T47D (cell line): ENCODE data around the gene OR4N5.
"Not testable (repeated sequence)": the region's sequence is repeated elsewhere in the genome, so short reads cannot be mapped to it uniquely, and the experiment has no call there.

Experiments
- DNase-seq, 2 experiments: peaks; one replicate each; pipeline versions ENCODE4 v3.0.0 to v3.0.0-alpha.2; 2011 to 2012; ENCODE audit warnings: low read depth in 1 of 2, low spot score in 1 of 2
- JUND ChIP-seq: IDR thresholded peaks from 2 replicates; pipeline ENCODE4 v1.6.1; 2012; ENCODE audit warnings: low read depth
- in situ Hi-C: cut with HindIII; loops from 2 replicates; pipeline ENCODE4 v1.10.0; 2016; ENCODE audit warnings: low sequenced_read_pairs, low pct_unique_long_range_greater_than_20kb

Gene OR4N5

DNA sequence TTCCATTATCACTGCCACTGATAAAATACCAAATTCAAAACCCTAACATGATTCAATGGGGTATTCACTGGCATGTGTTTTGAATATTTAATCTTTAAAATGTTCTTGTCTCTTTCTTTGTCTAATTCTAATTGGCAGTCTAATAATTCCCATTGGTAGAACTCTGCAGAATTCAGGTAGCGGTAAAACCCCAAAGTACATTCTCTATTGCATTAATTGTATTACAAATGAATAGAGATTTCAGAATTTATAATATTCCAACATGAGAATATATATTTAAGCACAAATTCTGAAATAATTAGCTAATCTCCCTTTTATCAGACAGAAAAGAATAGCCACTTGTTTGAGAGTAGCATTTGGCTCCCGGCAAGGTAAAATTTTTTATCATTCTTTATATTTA, at the start of gene OR4N5:
Gene OR4N5 (plus strand): TSS at position 301 of the 400 bp plus-strand sequence. CDS start 4,916 bp downstream, outside the sequence.
- in situ Hi-C loops, result no loop called here
- no peak for TF ChIP-seq JUND
- DNase-seq, result no peak

DNA sequence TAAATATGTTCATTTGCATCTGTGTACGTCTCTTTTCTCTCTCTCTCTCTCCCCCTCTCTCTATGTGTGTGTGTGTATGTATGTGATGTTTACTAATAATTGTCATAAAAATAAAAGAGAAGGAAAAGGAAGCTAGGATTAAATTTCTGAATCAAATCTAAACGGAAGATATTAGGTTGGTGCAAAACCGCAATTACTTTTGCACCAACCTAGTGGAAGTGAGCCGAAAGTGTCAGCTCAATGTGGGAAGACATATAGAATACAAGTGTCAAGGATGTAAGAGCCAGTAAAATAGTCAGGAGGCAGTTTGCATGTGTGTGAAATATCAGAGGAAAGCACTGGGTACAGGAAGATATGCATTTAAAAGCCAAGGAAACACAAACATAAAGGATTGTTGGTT, 46.6 kb upstream of the OR4N5 start:
- DNase-seq, result no peak
- in situ Hi-C loops, result no loop called here
- TF ChIP-seq JUND, result no peak

DNA sequence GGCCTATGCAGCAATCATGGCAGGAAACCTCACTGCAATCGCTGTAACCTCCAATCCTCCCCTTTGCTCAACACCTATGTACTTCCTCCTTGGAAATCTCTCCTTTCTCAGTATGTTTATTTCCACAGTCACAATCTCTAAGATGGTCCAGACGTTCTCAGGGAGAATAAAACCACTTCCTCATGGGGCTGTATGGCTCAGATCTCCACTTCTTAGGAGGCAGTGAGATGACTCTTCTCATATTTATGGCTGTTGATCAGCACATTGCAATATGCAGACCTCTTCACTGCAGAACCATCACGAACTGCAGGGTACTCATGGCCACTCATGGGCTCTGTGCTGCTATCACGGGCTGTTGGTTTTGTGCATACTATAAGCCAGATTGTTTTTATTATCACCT, 45.2 kb upstream of the OR4N5 start:
- in situ Hi-C loops, result no loop called here
- TF ChIP-seq JUND, result no peak
- no peak for DNase-seq

DNA sequence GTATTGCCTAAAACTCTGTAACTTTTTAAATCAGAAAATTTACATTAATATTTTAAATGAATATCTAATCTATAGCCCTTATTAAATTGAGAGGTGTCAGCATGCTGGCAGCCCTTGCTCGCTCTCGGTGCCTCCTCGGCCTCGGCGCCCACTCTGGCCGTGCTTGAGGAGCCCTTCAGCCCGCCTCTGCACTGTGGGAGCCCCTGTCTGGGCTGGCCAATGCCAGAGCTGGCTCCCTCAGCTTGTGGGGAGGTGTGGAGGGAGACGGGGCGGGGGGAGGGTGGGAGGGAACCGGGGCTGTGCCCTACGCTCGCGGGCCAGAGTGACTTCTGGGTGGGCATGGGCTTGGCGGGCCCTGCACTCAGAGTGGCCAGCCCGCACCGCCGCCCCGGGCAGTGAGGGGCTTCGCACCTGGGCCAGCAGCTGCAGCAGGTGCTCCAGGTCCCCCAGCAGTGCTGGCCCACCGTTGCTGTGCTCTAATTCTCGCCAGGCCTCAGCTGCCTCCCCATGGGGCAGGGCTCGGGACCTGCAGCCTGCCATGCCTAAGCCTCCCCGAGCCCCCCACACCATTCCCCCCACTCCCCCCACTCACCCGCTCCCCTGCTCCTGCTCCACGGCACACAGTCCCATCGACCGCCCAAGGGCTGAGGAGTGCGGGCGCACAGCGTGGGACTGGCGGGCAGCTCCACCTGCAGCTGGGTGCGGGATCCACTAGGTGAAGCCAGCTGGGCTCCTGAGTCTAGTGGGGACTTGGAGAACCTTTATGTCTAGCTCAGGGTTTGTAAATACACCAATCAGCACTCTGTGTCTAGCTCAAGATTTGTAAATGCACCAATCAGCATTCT, 39.5 kb upstream of the OR4N5 start:
- in situ Hi-C loops, DNase-seq: not testable (repeated sequence)

GRCh38 chr14:20110438-20110837, 28.2 kb upstream of the OR4N5 start, which contains the start of gene OR4K17:
Gene OR4K17 (plus strand): TSS chr14:20110739. CDS start chr14:20117500, 6,761 bp downstream.
- in situ Hi-C loops, result no loop called here
- no peak for TF ChIP-seq JUND
- no peak for DNase-seq

GRCh38 chr14:20112321-20112720, 26.3 kb upstream of the OR4N5 start:
- DNase-seq, result no peak
- no peak for TF ChIP-seq JUND
- in situ Hi-C loops, result no loop called here

GRCh38 chr14:20116748-20117147, 21.9 kb upstream of the OR4N5 start:
- in situ Hi-C loops, result no loop called here
- no peak for TF ChIP-seq JUND
- no peak for DNase-seq

DNA sequence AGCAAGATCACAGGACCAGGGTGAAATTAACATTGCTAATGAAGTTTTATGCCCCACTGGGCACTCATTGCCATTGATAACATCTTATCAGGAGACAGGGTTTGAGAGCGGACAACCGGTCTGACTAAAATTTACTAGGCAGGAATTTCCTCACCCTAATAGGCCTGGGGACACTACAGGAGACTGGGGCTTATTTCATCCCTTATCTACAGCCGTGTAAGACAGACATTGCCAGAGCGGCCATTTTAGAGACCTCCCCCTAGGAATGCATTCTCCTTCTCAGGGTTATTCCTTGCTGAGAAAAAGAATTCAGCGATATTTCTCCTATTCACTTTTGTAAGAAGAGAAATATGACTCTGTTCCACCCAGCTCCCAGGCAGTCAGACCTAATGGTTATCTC, 19.8 kb upstream of the OR4N5 start:
- in situ Hi-C loops, result no loop called here
- no peak for TF ChIP-seq JUND
- DNase-seq, result no peak

GRCh38 chr14:20143911-20144310, 5.3 kb downstream of the OR4N5 start:
- in situ Hi-C loops, result no loop called here
- DNase-seq, result no peak
- no peak for TF ChIP-seq JUND

GRCh38 chr14:20144820-20145219, 6.2 kb downstream of the OR4N5 start:
- in situ Hi-C loops, result no loop called here
- DNase-seq, result no peak
- no peak for TF ChIP-seq JUND

DNA sequence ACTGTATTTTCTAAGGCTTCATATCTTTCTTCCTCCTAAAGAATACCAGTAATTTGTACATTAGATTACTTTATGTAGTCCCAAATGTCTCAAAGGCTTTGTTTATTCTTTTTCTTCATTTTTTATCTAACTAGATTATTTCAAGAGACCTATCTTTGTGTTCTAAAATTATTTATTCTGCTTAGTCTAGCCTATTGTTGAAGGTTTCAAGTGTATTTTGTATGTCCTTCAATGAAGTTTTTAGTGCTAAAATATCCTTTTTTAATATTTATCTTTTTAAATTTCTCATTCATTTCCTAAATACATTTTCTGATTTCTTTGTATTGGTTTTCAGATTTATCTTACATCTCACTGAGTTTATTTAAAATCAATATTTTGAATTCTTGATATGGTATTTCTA, 25.8 kb downstream of the OR4N5 start:
- in situ Hi-C loops, result no loop called here
- DNase-seq, result no peak
- TF ChIP-seq JUND, result no peak

- no peak for TF ChIP-seq JUND
- in situ Hi-C loops, result no loop called here
- DNase-seq, result no peak
Measured at GRCh38 chr14:20167091-20167490, 28.5 kb downstream of the OR4N5 start.

DNA sequence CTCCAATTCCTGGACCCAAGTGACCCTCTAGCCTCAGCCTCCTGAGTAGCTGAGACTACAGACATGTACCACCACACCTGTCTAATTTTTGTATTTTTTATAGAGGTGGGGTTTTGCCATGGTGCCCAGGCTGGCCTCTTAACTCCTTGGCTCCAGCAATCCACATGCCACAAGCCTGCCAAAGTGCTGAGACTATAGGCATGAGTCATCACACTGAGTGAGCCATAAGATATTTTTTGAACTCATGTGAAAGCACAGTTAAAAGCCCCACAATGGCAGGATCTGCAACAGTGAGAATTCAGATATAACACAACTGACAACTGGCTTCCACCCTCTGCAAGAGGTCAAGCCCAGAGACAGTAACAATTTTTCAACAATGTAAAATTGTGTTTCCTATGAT, 31.2 kb downstream of the OR4N5 start:
- DNase-seq, in situ Hi-C loops: not testable (repeated sequence)

DNA sequence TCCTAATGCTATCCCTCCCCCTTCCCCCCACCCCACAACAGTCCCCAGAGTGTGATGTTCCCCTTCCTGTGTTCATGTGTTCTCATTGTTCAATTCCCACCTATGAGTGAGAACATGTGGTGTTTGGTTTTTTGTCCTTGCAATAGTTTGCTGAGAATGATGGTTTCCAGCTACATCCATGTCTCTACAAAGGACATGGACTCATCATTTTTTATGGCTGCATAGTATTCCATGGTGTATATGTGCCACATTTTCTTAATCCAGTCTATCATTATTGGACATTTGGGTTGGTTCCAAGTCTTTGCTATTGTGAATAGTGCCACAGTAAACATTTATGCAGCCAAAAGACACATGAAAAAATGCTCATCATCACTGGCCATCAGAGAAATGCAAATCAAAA, 35.6 kb downstream of the OR4N5 start:
- DNase-seq, in situ Hi-C loops: not testable (repeated sequence)
